NB4 (cell line): ENCODE results near the gene SELENOV.

ENCODE experiments used
- TF ChIP-seq, protein P1 (sequence below): IDR thresholded peaks from one replicate; pipeline ENCODE4 v1.5.1; 2012; ENCODE audit warnings: low read depth, low read length
- TF ChIP-seq, protein P2 (sequence below): IDR thresholded peaks from 2 replicates; pipeline ENCODE4 v1.6.1; 2011; ENCODE audit warnings: low read depth, low read length

DNA sequence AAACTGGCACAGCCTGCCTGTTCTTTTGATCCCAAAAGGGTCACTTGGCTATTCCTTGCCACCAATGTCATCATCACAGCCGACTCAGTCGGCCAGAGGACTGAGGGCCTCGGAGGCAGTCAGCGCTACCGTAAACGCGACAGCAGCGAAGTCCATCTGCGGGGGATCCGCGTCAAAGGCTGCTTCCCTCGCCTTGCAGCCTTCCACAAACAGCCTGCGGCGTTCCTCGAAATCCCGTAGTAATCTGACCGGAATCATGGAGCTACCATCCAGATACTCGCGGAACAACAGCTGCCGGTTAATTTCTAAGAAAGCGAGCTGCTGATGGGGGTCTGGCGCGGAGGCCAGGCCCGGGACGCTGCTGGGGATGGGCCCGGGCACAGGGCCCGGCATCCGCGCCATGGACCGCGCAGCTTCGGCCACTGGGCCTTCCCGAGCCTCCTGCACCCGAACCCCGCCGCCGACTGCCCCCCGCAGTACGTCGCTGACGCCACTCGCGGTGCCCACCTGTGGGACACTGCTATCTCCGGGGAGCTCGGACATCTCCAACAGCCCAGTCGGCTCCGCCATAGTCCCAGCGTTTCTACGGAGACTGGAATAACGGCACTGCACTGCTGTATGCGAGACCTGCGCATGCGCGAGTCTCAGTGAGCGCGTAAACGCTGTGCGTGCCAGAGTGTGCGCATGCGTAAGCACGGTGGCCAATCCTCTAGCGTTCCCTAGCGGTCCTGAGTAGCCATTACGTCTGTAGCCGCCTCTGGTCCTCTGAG lies 17.5 kb downstream of the SELENOV start, which contains the start of gene EID2B:
- TF ChIP-seq, protein P1, sequence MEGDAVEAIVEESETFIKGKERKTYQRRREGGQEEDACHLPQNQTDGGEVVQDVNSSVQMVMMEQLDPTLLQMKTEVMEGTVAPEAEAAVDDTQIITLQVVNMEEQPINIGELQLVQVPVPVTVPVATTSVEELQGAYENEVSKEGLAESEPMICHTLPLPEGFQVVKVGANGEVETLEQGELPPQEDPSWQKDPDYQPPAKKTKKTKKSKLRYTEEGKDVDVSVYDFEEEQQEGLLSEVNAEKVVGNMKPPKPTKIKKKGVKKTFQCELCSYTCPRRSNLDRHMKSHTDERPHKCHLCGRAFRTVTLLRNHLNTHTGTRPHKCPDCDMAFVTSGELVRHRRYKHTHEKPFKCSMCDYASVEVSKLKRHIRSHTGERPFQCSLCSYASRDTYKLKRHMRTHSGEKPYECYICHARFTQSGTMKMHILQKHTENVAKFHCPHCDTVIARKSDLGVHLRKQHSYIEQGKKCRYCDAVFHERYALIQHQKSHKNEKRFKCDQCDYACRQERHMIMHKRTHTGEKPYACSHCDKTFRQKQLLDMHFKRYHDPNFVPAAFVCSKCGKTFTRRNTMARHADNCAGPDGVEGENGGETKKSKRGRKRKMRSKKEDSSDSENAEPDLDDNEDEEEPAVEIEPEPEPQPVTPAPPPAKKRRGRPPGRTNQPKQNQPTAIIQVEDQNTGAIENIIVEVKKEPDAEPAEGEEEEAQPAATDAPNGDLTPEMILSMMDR, result peak; percentile 76
- TF ChIP-seq, protein P2, sequence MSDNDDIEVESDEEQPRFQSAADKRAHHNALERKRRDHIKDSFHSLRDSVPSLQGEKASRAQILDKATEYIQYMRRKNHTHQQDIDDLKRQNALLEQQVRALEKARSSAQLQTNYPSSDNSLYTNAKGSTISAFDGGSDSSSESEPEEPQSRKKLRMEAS, result no peak
